ENCODE measurements around the gene NALF2.

The NALF2 gene

GRCh38 chrX:69503782-69504625 lies at the start of gene NALF2:
NALF2 (plus strand) TSS chrX:69504326; CDS start chrX:69505283, 957 bp downstream.
- no peak for DNase-seq (ENCODE audit: low spot score)

DNA sequence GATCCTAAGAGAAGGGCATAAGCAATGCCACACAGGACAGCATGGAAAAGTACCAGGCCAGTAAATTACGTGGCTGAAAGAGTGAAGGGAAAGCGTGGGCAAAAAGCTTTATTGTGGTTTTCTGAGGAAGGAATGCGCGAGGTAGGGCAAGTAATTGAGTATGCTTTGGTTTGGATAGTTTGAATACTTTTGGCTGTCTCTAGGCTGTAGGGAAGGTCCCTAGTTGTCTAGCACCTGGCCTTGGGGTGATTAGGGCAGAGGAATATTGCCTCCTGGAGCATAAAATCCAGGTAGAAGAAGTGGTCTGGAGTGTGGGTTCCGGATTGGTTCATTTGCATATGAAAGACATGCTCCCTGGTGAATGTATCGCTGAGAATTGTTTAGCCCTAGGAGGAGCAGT lies 46.4 kb upstream of the NALF2 start:
- no peak for DNase-seq (ENCODE audit: low spot score)

- DNase-seq (ENCODE audit: low spot score), result no peak
Observed at GRCh38 chrX:69466546-69466945, 37.6 kb upstream of the NALF2 start.

- no peak for DNase-seq (ENCODE audit: low spot score)
Observed at GRCh38 chrX:69469975-69470374, 34.2 kb upstream of the NALF2 start.

DNA sequence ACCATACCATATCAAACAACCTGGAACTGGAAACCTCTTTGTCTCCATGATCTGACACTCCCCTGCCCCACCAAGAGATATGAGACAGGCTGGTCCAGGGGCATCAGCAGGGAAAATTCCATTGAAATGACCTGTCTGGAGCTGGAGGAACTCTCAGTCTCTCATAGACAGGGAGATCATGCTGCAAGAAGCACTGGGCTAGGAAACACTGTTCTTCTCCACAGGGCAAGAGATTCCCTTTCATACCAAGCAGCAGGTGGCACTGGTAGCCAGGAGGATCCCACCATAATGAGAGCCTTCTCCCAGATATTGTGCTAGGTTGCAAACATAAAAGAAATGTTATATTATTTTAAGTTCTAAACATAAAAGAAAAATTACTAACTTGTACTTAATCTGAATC lies 14.5 kb upstream of the NALF2 start:
- no peak for DNase-seq (ENCODE audit: low spot score)

DNA sequence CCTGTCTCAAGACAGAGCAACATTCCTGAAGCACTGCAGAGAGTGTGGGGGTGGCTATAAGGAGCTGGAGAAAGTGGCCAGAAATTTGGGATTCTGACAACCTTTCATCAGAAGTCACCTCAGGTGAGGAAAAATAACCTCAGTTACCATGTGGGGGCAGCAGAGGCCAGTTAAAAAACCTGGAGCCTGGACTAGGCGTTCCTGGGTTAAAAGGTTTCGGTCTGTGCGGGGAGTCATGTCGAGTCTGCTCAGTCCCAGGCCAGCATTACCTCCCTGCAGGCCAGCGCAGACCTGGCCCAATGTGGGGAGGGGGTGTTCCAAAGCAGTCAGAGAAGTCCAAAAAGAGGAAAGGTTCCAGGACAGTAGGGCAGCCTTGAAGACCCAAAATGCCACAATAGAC lies 10.9 kb upstream of the NALF2 start:
- no peak for DNase-seq (ENCODE audit: low spot score)

- DNase-seq (ENCODE audit: low spot score), result no peak
Observed at GRCh38 chrX:69493766-69494165, 10.4 kb upstream of the NALF2 start.

- no peak for DNase-seq (ENCODE audit: low spot score)
Observed at GRCh38 chrX:69496183-69496582, 7.9 kb upstream of the NALF2 start.

- DNase-seq (ENCODE audit: low spot score), result no peak
Observed at GRCh38 chrX:69501429-69501828, 2.7 kb upstream of the NALF2 start.

GRCh38 chrX:69503228-69503781 lies 821 bp upstream of the NALF2 start:
- no peak for DNase-seq (ENCODE audit: low spot score)

GRCh38 chrX:69504626-69505612 lies 793 bp downstream of the NALF2 start:
- DNase-seq (ENCODE audit: low spot score), result no peak

GRCh38 chrX:69505772-69506616 lies 1.9 kb downstream of the NALF2 start:
- no peak for DNase-seq (ENCODE audit: low spot score)

DNA sequence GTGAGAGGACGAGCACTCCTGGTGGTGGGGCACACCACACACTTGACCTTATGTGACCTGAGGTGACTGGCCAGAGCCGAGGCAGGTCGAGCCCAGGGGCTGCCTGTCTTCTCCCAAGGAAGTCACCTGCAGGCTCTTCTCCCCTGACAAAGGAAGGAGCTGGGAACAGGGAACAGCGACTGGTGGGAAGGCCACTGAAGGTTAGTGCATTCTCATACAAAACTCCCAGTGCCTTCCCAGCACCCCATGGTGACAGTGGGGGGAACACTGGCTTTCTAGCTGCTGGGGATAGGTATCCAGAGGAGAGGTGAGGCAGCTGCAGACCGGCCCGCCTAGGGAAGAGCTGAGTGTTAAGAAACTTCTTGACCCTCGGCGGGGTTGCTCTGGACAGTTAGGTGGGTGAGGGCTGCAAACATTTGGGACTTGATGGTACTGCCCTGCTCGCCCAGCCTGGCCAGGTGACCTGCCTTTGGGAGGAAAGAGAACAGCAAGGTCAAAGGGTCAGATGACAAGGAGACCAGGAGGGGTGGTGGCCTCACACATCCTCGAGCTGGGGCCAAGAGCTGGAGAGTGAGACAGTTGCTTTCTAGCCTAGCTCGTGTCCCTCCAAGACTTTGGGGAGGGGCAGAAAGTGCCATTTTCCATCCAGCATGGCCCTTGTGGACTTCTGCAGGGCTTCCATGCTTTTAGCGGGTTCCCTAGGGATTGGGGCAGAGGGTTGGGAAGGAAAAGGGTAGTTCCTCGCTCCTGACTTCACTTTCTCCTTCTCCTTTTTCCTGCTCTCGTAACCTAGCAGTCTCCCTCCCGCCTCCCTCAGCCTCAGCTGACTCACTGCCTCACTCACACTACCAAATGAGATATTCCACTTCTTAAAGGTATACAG lies 2.7 kb downstream of the NALF2 start:
- no peak for DNase-seq (ENCODE audit: low spot score)

- DNase-seq (ENCODE audit: low spot score), result no peak
Observed at GRCh38 chrX:69507500-69507789, 3.3 kb downstream of the NALF2 start.

- DNase-seq (ENCODE audit: low spot score), result no peak
Observed at GRCh38 chrX:69508610-69509009, 4.5 kb downstream of the NALF2 start.

- no peak for DNase-seq (ENCODE audit: low spot score)
Observed at GRCh38 chrX:69510137-69510715, 6.1 kb downstream of the NALF2 start.

- DNase-seq (ENCODE audit: low spot score), result no peak
Observed at GRCh38 chrX:69510914-69511513, 6.9 kb downstream of the NALF2 start.

DNA sequence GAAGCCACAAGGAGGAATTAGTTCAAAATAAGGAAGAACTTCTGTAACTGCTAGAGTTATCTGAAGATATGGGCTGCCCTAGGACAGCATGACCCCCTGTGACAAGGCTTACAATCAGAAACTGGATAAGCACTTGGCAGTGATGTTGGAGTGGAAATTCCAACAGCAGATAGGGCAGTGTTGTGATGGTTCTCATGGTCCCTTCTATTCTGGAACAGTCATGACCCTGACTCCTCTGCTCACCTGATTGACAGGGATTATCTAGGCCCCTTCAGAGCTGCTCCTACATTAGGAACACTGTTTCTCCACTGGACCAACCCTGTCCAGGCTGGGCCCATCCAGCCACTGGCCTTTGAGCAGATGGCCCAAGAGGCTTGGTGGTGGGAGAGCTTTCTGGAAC lies 17.9 kb downstream of the NALF2 start:
- no peak for DNase-seq (ENCODE audit: low spot score)

GRCh38 chrX:69523314-69523713 lies 19.2 kb downstream of the NALF2 start:
- no peak for DNase-seq (ENCODE audit: low spot score)

DNA sequence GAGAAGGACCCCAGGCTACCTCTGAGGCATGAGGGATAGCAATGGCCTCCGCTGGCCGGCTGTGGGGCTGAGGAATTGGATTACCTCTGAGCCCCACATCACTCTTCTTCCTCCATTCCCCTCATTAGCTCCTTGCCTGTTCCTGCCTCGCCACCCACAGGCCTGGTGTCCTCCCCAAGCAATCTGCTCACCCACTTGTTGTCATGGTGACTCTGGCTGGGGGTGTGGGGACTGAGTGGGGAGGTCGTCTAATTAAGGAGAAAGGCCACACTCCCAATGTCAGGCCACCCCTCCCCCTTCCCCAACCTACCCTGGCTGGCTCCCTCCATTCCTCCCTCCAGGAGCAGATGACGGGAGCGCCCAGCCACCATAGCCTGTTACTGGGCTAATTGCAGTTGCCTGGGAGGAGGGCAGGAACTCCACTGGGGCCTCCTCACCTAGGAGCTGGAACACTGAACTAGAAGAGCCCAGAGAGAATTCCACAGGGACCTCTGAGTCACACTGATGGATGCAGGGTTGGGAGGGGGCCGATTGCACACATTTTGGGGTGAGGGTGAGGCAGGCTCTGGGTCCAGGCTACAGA lies 20.7 kb downstream of the NALF2 start:
- DNase-seq (ENCODE audit: low spot score), result no peak
